T-helper 2 cell (primary cell): ENCODE measurements around the gene DPP9.
A peak's percentile ranks its signal among the peaks of the same experiment; 100 is the strongest.

Experiments
- DNase-seq, 5 experiments: peaks; one replicate each; pipeline versions ENCODE4 v3.0.0 to v3.0.0-alpha.2; 2012 to 2022

The DPP9 gene

GRCh38 chr19:4654437-4655361 is 68.9 kb downstream of the DPP9 start:
- DNase-seq: no peak

- DNase-seq: no peak
These were observed 69.7 kb downstream of the DPP9 start for GRCh38 chr19:4653793-4654436.

DNA sequence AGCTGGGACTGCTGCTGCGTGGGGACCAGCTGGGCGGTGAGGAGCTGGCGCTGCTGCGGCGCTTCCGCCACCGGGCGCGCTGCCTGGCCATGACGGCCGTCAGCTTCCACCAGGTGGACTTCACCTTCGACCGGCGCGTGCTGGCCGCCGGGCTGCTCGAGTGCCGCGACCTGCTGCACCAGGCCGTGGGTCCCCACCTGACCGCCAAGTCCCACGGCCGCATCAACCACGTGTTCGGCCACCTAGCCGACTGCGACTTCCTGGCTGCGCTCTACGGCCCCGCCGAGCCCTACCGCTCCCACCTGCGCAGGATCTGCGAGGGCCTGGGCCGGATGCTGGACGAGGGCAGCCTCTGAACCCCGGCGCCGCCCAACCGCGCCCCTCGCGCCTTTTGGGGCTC is 71.6 kb downstream of the DPP9 start:
- DNase-seq: no peak

GRCh38 chr19:4650159-4650558 is 73.5 kb downstream of the DPP9 start:
- no peak for DNase-seq

GRCh38 chr19:4649392-4650047 is 74.1 kb downstream of the DPP9 start:
- DNase-seq: no peak

DNA sequence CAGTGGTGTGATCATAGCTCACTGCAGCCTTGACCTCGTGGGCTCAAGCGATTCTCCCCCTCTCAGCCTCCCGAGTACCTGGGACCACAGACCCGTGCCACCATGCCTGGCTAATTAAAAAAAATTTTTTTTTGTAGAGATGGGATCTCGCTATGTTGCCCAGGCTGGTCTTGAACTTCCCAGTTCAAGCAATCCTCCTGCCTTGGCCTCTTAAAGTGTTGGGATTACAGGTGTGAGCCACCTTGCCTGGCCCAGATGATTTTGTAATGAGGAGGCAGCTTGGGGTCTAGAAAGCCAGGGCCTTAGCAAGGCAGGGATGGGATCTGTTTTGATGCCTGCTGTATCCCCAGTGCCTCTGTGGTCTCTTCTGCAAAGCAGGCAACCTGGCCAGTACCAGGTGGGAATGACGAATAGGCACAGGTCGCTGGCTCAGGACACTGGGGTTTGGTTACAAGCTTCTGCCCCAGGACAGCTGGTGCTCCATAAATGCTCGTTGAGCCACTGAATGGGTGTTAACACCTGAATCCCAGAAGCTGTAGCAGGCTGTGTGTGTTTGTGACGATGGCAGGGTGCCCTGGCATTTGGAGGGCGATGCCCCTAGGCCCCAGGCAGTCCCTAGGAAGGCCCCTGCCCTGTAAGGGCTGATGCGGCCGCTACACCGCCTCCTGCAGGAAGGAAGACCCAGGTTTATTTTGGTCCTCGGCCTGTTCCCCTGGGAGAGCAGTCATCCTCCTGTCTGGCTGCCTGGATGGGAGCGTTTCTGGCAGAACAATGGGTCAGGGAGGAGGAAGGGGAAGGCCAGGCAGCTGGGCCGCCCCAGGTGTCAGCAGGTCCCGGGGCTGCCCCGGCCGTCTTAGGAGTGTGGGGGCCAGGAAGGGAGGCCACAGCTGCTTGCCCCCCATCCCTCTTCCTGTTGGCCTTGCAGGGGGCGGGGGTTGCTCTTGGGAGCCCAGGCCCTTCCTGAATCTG is 75.7 kb downstream of the DPP9 start:
- DNase-seq: no peak

- DNase-seq: no peak
These were observed 77.9 kb downstream of the DPP9 start for GRCh38 chr19:4645718-4646117.

DNA sequence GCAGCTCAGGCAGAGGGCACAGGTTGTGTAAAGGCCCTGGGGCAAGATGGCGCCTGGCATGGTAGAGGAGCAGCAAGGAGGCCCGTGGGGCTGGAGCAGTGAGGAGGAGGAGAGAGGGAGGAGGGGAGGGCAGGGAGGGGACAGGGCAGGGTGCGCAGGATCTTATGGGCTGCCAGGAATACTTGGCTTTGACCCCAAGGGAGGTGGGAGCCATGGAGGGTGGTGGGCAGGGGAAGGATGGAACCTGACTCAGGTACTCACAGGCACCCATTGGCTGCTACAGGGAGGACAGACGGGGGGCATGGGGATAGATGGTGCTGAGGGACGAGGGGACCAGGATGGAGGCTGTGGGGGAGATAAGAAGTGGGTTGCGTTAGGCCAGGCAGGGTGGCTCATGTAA is 81.0 kb downstream of the DPP9 start:
- DNase-seq: no peak

- DNase-seq: no peak
These were observed 82.5 kb downstream of the DPP9 start for GRCh38 chr19:4641132-4641531.

DNA sequence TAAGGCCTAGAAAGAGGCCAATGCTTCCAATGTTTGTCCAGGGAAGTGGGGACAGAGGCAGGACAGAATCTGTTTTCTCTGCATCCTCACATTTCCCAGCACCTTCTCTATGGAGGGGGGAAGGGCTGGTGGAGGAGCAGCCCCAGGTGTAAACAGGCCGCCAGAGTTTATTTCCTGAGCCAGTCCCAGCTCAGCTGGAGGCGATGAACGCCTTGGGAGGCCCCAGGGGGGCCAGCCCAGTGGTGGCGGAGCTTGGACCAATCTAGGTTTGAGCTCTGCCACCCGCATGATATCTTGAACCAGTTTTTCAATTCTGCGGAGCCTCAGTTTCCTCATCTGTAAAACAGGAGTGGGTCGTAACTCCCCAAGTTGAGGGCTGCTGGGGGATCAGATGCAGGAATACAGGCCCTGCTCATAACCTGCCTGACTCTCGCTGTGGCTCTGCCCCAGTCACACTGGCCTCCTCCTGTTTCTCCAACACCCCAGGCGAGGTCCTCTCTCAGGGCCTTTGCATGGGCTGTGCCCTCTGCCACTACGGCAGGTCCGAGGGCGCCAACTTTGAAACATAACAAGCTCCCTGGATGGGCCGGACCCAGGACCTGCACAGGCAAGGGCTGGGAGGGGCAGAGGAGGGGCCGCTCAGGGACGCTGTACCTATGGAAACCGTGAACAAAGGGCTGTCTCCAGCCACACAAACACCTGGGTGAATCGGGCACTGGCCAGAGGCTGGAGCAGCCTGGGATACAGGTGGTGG is 83.2 kb downstream of the DPP9 start:
- no peak for DNase-seq

GRCh38 chr19:4639531-4640246 is 84.0 kb downstream of the DPP9 start:
- DNase-seq: no peak

DNA sequence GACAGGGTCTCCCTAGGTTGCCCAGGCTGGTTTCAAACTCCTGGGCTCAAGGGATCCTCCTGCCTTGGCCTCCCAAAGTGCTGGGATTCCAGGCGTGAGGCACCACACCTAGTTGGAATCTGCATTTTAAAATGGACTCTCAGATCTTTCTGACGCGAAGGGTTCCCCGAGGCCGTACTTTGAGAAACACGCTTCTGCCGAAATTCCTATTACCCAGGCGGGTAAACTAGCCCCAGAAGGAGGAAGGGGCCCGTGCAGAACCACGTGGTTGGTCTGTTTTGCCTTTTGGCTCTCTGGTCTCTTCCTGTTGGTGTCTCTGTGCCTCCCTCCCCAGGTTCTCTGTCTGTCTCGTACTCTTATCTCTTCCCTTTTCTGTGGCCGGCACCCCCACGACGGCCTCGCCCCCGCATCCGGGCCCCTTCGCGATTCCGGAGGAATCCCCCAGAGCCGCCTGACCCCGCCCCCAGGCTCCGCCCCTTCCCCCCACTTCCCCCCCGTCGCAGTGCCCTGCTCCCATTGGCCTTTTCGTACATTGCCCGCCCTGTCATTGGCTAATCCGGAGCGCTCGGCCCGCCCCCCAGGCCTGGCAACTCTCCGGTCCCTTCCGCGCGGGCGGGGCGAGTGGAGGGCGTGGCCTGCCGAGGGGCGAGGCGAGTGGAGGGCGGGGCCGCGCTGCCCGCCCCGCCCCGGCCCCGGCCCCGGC is 84.7 kb downstream of the DPP9 start, which contains the start of gene TNFAIP8L1:
TNFAIP8L1 (plus strand) TSS at position 689 of the 703 bp plus-strand sequence. CDS start 12,354 bp downstream, outside the sequence.
- DNase-seq: peak; percentile 97 to 99 (median 98)

- DNase-seq: no peak
These were observed 85.3 kb downstream of the DPP9 start for GRCh38 chr19:4638317-4638716.

GRCh38 chr19:4636761-4637160 is 86.9 kb downstream of the DPP9 start:
- DNase-seq: no peak

DNA sequence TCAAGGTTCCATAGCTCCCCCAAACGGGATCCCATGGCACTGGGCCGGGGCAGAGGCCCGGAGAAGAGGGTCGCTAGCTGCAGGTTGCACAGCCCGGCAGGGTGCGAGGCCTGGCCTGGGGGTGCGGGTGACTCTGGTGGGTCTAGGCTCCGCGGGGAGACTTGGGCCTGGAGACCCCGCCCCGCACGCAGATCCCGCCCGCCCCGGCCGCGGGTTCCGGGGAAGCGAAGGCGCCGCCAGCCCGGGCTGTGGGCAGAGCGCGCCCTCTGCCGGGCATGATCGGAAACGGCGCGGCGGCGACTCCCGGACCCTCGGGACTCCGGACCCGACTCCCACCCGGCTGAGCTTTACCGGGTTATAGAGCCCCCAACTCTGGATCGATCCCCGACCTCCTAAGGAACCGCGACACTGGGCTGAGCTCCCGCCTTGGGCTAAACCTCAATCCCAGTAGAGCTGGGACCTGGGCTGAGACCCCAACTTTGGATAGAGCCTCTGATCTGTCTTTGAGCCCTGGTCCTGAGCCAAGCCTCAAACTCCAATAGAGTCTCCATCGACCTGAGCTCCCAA is 87.4 kb downstream of the DPP9 start:
- peak; percentile 55 to 77 (median 67) for DNase-seq

DNA sequence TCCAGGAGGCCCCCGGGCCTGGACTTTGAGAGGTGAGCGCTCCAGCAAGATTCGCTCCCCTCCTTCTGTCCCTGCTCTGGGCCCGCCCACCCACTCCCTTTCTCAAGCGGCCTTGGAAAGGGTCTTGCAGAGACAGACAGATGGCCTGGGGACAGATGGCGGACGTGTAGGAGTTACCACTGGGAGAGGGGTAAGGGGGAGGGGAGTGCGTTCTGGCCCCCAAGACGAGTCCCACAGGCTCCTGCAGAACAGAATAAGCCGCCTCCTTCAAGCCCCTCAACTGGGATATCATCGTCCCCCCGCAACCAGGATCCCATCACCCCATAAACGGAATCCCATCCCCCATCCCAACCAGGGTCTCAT is 87.9 kb downstream of the DPP9 start:
- DNase-seq: no peak

GRCh38 chr19:4633140-4633967 is 90.3 kb downstream of the DPP9 start:
- DNase-seq: peak in 3 of 5 experiments; percentile 22 to 48 (median 32)
